Kidney epithelial cell (primary cell): ENCODE data around the gene LOXL3. TPM values are rescaled to one million over a fixed set of nuclear protein-coding genes. Genes with fewer than 3 reads are reported as not detected.

Source experiments
- DNase-seq: peaks from one replicate; pipeline ENCODE4 v3.0.0-alpha.2; 2010; ENCODE audit warnings: low read depth
- H3K27me3 ChIP-seq: 2 replicates; pipeline ENCODE4 v1.6.0; 2011; ENCODE audit warnings: low read length; ENCODE audit not compliant: control insufficient read depth, insufficient read depth
- H3K36me3 ChIP-seq: 2 replicates; pipeline ENCODE4 v1.5.1; 2011; ENCODE audit warnings: low read length; ENCODE audit not compliant: control insufficient read depth, insufficient read depth
- H3K4me3 ChIP-seq: 2 replicates; pipeline ENCODE4 v1.5.1; 2011; ENCODE audit warnings: low read depth, mild to moderate bottlenecking, control low read depth, low read length
- total RNA-seq: library from RNA; depleted of rRNA; stranded (reverse); fragments of >200 nt; gene quantifications from 2 replicates; pipeline ENCODE4 v1.2.3, GENCODE V29; 2015
- TF ChIP-seq, protein P1 (sequence below): IDR thresholded peaks from 2 replicates; pipeline ENCODE4 v1.5.1; 2011; ENCODE audit warnings: mild to moderate bottlenecking, moderate library complexity, low read length, control low read depth, inconsistent platforms; ENCODE audit not compliant: insufficient read depth, poor library complexity, severe bottlenecking

The LOXL3 gene
- total RNA-seq, 1 donor from 2014 or later: 3.3 TPM

DNA sequence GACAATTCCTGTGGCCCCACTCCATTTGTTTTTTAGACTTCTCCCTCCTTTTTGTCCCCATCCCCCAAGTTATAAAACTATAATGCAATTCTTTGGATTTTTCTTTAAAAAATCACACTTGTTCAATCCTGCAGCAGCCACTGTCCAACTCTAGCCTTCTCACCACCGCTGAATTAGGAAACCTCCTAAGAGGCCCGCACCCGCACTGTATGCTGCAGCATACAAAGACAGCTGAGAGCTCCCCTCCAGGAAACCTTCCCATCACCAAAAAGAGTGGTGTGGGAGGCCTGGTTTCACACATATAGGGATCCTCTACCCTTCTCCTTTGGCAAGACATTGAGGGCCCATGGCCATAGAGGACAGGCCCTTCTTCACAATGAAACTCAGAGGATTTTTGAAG, 49.2 kb downstream of the LOXL3 start:
- TF ChIP-seq, protein P1, sequence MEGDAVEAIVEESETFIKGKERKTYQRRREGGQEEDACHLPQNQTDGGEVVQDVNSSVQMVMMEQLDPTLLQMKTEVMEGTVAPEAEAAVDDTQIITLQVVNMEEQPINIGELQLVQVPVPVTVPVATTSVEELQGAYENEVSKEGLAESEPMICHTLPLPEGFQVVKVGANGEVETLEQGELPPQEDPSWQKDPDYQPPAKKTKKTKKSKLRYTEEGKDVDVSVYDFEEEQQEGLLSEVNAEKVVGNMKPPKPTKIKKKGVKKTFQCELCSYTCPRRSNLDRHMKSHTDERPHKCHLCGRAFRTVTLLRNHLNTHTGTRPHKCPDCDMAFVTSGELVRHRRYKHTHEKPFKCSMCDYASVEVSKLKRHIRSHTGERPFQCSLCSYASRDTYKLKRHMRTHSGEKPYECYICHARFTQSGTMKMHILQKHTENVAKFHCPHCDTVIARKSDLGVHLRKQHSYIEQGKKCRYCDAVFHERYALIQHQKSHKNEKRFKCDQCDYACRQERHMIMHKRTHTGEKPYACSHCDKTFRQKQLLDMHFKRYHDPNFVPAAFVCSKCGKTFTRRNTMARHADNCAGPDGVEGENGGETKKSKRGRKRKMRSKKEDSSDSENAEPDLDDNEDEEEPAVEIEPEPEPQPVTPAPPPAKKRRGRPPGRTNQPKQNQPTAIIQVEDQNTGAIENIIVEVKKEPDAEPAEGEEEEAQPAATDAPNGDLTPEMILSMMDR: no peak
- no peaks in the 10 kb centered on the region for H3K36me3 ChIP-seq
- no peak for DNase-seq
- H3K4me3 ChIP-seq: no peak overlapping the region
- H3K27me3 ChIP-seq: peaks cover 26% of the 10 kb centered on the region

DNA sequence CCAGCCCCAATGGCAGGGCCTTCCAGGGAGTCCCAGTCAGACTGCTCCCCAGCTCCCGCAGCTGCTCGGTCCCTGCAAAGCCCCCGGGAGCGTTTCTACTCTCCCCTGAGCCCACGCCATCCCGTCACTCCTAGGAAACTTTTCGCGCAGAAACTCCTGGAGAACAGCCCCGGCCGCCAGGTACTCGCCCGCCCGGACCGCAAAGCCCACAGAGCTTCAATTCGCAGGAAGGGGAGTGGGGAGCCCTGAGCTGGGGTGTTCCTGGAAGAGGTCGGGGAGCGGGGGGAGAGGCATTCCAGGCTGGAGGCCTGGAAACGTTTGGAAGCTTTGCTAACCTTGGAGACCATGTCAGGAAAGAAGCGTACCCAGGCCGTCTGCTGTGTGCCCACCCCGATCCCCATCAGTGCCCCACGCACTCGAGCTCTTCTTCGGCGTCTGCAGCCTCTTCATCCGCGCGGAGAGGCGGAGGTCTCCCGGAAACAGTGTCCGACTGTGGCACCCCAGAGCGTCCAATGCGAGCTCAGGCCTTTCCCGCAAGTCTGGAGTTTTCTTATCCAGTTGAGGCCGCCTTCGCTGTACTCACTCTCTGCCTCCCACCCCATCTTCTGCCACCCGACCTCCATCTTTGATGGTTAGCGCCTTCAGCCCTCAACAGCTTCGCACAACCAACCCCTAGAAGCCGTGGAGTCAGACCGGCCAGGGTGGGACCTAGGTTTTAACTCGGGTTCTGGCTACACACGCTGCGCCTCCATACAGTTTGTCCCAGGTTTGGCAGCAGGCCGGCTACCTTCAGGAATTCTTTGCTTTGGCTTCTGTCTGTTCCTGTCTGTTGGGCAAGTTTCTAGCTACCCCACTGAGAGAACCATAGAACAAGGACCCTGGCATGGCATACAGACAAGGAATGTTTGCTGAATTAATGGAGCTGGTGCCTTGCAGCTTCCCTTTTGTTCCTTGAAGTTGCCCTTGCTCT, 50.0 kb downstream of the LOXL3 start:
- TF ChIP-seq, protein P1: no peak
- H3K27me3 ChIP-seq: peaks cover 34% of the 10 kb centered on the region
- H3K4me3 ChIP-seq: peak overlapping the region; percentile 47
- no peak for DNase-seq
- H3K36me3 ChIP-seq: no peaks in the 10 kb centered on the region

DNA sequence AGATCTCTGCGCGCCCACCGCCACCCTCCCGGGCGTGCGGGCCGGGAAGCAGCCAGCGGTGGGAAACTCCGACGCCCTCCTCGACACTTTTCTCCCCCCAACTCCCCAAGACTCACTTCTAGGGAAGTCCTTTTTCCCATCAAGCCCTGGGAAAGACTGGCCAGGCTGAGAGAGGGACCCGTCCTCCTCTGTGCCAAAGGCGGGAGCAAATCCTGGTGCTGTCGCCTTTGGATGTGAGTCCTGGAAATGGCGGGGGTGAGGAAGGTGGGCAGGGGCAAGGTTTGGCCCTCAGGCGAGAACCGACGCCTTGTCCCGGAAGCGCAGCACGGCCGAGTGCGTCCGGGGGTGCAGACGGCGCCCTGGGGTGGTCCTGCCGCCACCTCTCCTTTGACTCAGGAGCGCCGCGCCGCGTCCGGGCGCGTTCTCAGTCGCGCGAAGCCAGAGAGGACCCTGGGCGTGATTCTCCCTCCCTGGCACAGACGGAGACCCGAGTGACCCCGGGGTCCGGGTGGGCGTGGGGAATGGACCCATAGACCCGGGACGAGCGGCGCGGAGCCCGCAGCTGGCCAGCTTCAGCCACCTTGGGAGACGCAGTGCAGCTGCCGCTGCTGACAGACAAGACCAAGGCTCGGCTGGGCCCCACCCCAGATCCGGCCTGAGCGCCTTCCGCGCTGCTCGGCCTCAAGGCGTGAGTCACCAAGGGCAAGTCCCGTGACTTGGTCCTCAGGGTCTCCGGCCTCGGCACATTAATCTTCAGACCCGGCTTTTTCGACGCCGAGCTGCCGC, 50.8 kb downstream of the LOXL3 start:
- TF ChIP-seq, protein P1: peak; percentile 42
- peak; percentile 58 for DNase-seq
- Histone ChIP-seq H3K27me3 (peaks cover 43% of the 10 kb centered on the region), H3K36me3 (no peaks in the 10 kb centered on the region), H3K4me3 (peak overlapping the region; percentile 47)

DNA sequence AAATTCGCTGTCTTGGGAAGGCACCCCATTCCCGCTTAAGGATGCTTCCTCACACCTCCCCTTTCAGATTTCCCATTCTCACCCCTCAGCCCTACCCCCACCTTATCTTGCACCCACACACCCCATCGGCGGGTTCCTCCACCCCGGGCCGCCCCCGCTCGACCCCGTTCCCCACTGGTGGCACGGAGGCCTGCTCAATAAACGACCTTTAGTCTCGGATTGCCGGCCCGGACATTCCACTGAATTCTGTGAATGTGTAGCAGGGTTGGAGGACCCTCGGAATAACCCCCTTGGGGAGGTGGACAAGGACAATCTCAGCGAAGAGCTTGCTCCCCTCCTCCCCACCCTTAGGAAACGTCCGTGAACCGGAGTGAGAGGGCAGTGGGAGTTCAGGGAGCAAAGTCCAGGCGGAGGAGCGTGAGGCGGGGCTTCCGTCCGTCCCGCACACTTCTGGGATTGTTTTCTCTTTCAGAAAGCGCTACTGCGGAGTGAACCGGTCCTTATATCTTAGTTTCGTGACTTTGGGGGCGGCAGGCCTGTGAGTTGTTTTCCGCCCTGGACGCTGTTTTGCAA, 51.5 kb downstream of the LOXL3 start:
- Histone ChIP-seq H3K27me3 (peaks cover 48% of the 10 kb centered on the region), H3K36me3 (no peaks in the 10 kb centered on the region), H3K4me3 (peak overlapping the region; percentile 47)
- DNase-seq: no peak
- TF ChIP-seq, protein P1: no peak

DNA sequence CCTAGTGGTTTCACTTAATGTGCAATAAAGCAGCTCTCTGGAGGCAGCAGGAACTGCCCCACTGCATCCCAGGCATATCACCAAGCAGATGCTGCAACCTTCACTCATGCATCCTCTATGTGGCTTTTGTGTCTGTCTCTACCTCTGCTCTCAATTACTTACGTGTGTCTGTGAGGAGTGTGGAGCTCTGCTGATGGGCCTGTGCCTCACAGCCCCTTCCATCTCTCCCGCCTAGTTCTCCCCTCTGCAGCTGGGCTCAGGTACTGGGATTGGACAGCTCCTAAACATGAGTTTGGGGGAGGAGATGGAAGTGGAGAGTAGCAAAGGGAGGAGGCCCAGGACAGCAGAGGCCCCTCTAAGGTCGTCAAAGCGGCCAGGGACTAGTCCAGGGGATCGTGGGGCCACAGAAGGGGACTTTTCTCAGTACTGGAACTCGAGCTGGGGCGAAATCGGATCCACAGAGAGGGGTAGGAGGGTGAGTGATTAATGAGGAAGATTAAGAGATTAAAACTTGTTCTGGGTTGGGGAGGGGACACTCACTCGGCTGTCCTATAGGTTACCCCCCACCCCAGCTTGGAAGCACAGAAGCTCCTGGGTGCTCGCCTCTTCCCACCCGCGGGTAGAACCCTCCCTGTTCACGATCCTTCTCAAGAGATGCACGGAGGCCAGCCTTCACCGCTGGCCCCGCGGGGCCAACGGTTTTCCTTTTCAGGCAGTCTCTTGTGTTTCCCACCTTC, 52.2 kb downstream of the LOXL3 start:
- no peak for DNase-seq
- Histone ChIP-seq H3K4me3 (no peak overlapping the region), H3K27me3 (peaks cover 48% of the 10 kb centered on the region), H3K36me3 (no peaks in the 10 kb centered on the region)
- TF ChIP-seq, protein P1: no peak
